HEK293T (cell line): ENCODE data around the gene LGALS12.

ENCODE experiments used
- ARNT ChIP-seq: fragments of 450-650 bp; IDR thresholded peaks from 2 replicates; pipeline ENCODE4 v1.6.1; 2017; ENCODE audit warnings: mild to moderate bottlenecking
- BHLHE40 ChIP-seq: fragments of 450-650 bp; IDR thresholded peaks from 2 replicates; pipeline ENCODE4 v1.6.1; 2016; ENCODE audit warnings: mild to moderate bottlenecking, moderate library complexity, borderline replicate concordance
- FOXA1 ChIP-seq: fragments of 450-650 bp; IDR thresholded peaks from 2 replicates; pipeline ENCODE4 v1.6.1; 2016; ENCODE audit warnings: mild to moderate bottlenecking
- HDGF ChIP-seq: fragments of 450-650 bp; IDR thresholded peaks from 2 replicates; pipeline ENCODE4 v1.6.1; 2017; ENCODE audit warnings: antibody characterized with exemption, borderline replicate concordance
- SP1 ChIP-seq: fragments of 450-650 bp; IDR thresholded peaks from 2 replicates; pipeline ENCODE4 v1.6.1; 2017
- SUZ12 ChIP-seq: fragments of 450-650 bp; IDR thresholded peaks from 2 replicates; pipeline ENCODE4 v1.6.1; 2016; ENCODE audit warnings: mild to moderate bottlenecking
- TARDBP ChIP-seq: fragments of 450-650 bp; IDR thresholded peaks from 2 replicates; pipeline ENCODE4 v1.6.1; 2016

- TF ChIP-seq HDGF (no peak), SP1 (no peak), SUZ12 (no peak), BHLHE40 (no peak), ARNT (no peak), TARDBP (no peak), FOXA1 (no peak)
Measured at GRCh38 chr11:63552921-63553320, 47.0 kb downstream of the LGALS12 start.
